HFF-Myc (cell line): Measurements from ENCODE around the gene CTTN.

Experiments
- DNase-seq: peaks from one replicate; pipeline ENCODE4 v3.0.0-alpha.2; 2011; ENCODE audit warnings: low read depth; ENCODE audit errors: extremely low read depth
- H3K4me3 ChIP-seq: replicated peaks from 2 replicates; pipeline ENCODE4 v1.5.1; 2011; ENCODE audit warnings: low read depth, mild to moderate bottlenecking, control low read depth, low read length
- CTCF ChIP-seq: IDR thresholded peaks from 2 replicates; pipeline ENCODE4 v1.5.1; 2012; ENCODE audit warnings: mild to moderate bottlenecking, low read depth, low read length, control low read depth; ENCODE audit errors: missing control alignments

Gene CTTN

GRCh38 chr11:70429428-70429705 is 31.0 kb downstream of the CTTN start:
- no peak for DNase-seq
- TF ChIP-seq CTCF, result no peak
- H3K4me3 ChIP-seq, result no peak overlapping the region

GRCh38 chr11:70429724-70430521 is 31.6 kb downstream of the CTTN start:
- no peak for TF ChIP-seq CTCF

GRCh38 chr11:70430671-70431574 is 32.6 kb downstream of the CTTN start:
- H3K4me3 ChIP-seq, result no peak overlapping the region
- no peak for DNase-seq
- no peak for TF ChIP-seq CTCF

More at GRCh38 chr11:70429724-70430521, 31.6 kb downstream of the CTTN start:
- H3K4me3 ChIP-seq, result no peak overlapping the region
- DNase-seq, result no peak

- no peak for TF ChIP-seq CTCF
- no peak for DNase-seq
- H3K4me3 ChIP-seq, result no peak overlapping the region
Observed at GRCh38 chr11:70431611-70432010, 33.3 kb downstream of the CTTN start.

GRCh38 chr11:70432065-70432464 is 33.7 kb downstream of the CTTN start:
- no peak overlapping the region for H3K4me3 ChIP-seq
- no peak for DNase-seq
- no peak for TF ChIP-seq CTCF

- H3K4me3 ChIP-seq, result no peak overlapping the region
- TF ChIP-seq CTCF, result no peak
- DNase-seq, result no peak
Observed at GRCh38 chr11:70432580-70432979, 34.3 kb downstream of the CTTN start.
